GM21825 (cell line): Measurements from ENCODE around the gene DNAJA2.

Experiments used
- ATAC-seq: cut with Tn5 transposase; IDR thresholded peaks from one replicate; pipeline ENCODE4 v1.9.1; 2021; ENCODE audit warnings: mild to moderate bottlenecking, moderate library complexity; ENCODE audit not compliant: unreplicated experiment

The DNAJA2 gene

DNA sequence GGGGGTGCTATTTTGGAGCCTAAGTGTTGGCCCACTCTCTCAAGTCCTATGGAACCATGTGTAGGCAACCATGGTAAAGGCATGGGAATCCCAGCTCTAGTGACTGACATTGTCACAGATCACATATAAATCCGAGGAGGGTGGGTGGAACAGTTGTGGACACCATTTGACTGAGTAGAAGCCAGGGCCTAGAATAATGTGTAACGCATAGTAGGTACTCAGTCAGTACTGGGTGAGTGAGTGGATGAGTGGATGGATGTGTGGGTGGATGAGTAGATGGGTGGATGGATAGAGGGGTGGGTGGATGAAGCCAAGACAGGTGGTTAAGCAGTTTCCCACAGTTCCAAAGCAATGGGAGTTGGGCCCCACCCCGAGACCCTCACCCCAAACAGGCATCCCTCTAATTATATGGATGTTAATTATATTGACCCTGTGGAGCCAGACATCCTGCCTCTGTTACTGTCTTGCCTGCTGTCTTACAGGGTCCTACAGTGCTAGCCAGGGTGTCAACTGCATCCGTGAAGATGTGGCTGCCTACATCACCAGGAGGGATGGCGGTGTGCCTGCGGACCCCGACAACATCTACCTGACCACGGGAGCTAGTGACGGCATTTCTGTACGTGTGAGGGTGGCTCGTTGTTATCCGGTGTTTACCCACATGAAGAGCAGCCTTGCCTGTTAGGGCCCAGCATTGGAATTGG, 67.0 kb downstream of the DNAJA2 start:
- no peak for ATAC-seq
